HG02571 (cell line): Measurements from ENCODE around the gene ZSWIM6.
"Not testable (repeated sequence)": the region's sequence is repeated elsewhere in the genome, so short reads cannot be mapped to it uniquely, and the experiment has no call there.

Experiments used
- ATAC-seq: cut with Tn5 transposase; IDR thresholded peaks from one replicate; pipeline ENCODE4 v1.9.1; 2021; ENCODE audit warnings: mild to moderate bottlenecking, moderate library complexity; ENCODE audit not compliant: unreplicated experiment

Gene ZSWIM6

GRCh38 chr5:61402970-61403900 is 71.2 kb downstream of the ZSWIM6 start:
- ATAC-seq = no peak

- no peak for ATAC-seq
Measured at GRCh38 chr5:61405511-61406295, 73.6 kb downstream of the ZSWIM6 start.

- not testable (repeated sequence) for ATAC-seq
Measured at GRCh38 chr5:61406497-61406896, 74.4 kb downstream of the ZSWIM6 start.

GRCh38 chr5:61407706-61408270 is 75.7 kb downstream of the ZSWIM6 start:
- no peak for ATAC-seq

GRCh38 chr5:61408476-61409168 is 76.6 kb downstream of the ZSWIM6 start:
- peak; percentile 99 for ATAC-seq

GRCh38 chr5:61409568-61409967 is 77.5 kb downstream of the ZSWIM6 start:
- ATAC-seq = no peak

GRCh38 chr5:61410811-61411210 is 78.8 kb downstream of the ZSWIM6 start:
- ATAC-seq = no peak

GRCh38 chr5:61412361-61412760 is 80.3 kb downstream of the ZSWIM6 start:
- no peak for ATAC-seq

GRCh38 chr5:61413205-61413604 is 81.1 kb downstream of the ZSWIM6 start:
- not testable (repeated sequence) for ATAC-seq

GRCh38 chr5:61414806-61415205 is 82.7 kb downstream of the ZSWIM6 start:
- ATAC-seq = no peak

- no peak for ATAC-seq
Measured at GRCh38 chr5:61416010-61416409, 84.0 kb downstream of the ZSWIM6 start.

GRCh38 chr5:61416420-61416819 is 84.4 kb downstream of the ZSWIM6 start:
- ATAC-seq = no peak

GRCh38 chr5:61417340-61417739 is 85.3 kb downstream of the ZSWIM6 start:
- ATAC-seq = no peak

- ATAC-seq = no peak
Measured at GRCh38 chr5:61417851-61418250, 85.8 kb downstream of the ZSWIM6 start.

- no peak for ATAC-seq
Measured at GRCh38 chr5:61419106-61419505, 87.0 kb downstream of the ZSWIM6 start.

GRCh38 chr5:61420016-61420415 is 88.0 kb downstream of the ZSWIM6 start:
- ATAC-seq = no peak

- ATAC-seq = not testable (repeated sequence)
Measured at GRCh38 chr5:61421262-61421661, 89.2 kb downstream of the ZSWIM6 start.

GRCh38 chr5:61423487-61424145 is 91.6 kb downstream of the ZSWIM6 start:
- ATAC-seq = no peak

GRCh38 chr5:61425918-61426317 is 93.9 kb downstream of the ZSWIM6 start:
- ATAC-seq = no peak

- ATAC-seq = no peak
Measured at GRCh38 chr5:61429906-61430305, 97.8 kb downstream of the ZSWIM6 start.
